HG02973 (cell line): Measurements from ENCODE around the gene RHAG.
"Not testable (repeated sequence)": the region's sequence is repeated elsewhere in the genome, so short reads cannot be mapped to it uniquely, and the experiment has no call there.

Experiments
- ATAC-seq: cut with Tn5 transposase; IDR thresholded peaks from one replicate; pipeline ENCODE4 v1.9.1; 2021; ENCODE audit warnings: moderate library complexity; ENCODE audit not compliant: unreplicated experiment

Gene RHAG

GRCh38 chr6:49636713-49637349, at the start of gene RHAG:
Gene RHAG (minus strand): TSS chr6:49636839. CDS start chr6:49636812, 27 bp downstream.
- ATAC-seq, result no peak

GRCh38 chr6:49676671-49677281, 40.1 kb upstream of the RHAG start:
- no peak for ATAC-seq

- ATAC-seq, result no peak
Observed at GRCh38 chr6:49675816-49676215, 39.2 kb upstream of the RHAG start.

DNA sequence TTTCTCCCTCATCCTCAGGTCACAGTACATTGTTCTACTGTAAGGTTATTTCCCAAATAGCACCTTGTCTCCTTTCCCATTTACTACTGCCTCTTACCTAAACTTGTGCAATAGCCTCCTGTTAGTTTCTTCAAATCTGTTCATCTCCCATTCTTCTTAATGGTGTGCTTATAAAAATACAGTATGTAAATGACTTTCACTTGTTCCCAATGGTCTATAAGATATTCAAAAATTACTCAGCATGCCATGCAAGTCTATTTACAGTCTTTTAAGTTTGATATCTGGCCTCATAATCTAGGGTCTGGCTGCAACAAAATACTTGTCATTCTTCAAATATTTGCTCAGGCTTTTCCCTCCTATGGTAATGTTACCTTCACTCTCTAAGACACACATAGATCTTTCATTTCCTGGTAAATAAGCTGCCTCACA, 31.5 kb upstream of the RHAG start:
- no peak for ATAC-seq

DNA sequence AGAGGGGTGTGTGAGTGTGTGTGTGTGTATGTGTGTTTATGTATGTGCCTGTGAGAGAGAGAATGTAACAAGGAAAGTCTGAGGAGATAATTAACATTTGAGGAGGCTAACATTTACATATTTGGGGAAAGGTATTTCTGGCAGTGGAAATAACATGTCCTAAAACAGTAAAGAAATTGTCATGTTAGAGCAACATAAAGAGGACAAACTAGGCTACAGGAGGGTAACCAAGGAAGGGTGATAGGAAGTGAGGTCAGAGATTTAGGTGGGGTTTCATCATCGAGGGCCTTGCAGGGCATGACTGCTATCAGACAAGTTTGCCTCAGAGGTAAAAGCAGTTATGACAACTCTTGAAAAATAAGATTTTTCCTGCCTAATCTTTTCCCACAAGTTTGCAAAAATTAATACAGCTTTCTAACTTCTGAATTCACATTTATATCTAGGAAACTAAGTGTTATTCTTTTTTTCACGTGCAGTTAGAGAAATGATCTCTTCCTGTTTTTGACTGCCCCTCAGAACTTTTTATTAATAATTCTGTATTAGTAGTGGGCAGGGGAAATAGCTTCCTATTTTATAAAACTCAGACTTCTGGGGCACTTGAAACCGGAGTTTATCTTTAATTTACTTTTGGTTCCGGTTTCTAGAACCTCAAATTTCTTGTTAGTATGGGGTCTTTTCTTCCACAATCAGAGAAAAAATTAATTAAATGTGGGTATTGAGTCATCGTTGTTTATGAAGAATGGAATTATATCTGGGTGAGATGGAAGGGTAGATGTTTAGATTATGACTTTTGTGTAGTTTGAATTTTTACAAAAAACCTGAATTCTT, 30.5 kb upstream of the RHAG start:
- no peak for ATAC-seq

DNA sequence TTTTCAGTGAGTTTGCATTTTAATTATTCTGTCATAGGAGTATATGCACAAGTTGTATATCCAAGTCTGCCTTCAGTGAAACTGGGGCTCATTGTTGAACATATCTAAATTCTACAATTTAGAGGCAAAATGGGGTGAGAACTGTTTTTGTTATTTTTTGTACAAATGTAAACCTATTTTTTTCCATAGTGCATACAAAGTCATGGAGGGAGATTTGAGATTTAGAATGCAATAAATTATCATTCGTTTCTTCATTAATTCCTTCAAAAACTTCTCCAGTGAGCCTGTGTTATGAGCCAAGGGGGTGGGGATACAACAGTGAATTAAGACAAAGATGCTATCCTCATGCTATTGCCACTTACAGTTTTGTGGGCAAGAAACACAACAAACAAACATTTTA, 29.8 kb upstream of the RHAG start:
- ATAC-seq, result no peak

DNA sequence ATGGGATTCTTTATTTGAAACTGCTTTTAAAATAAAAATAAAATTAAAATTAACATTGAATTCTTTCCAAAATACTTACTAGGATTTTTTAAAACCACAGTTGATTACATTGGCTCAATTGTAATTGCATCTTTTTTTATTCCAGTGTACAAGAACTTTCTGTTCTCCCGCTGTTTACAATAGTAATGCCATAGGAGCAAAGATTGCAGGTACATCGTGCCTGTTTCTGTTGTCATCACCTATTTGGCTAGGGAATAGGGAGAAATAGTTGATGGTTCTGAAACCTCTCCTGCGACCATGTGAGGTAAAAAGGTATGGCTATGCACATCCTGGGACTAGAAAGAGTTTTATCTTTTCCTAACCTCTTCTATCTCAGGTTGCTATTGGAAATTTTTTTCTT, 28.2 kb upstream of the RHAG start:
- no peak for ATAC-seq

GRCh38 chr6:49664054-49664453, 27.4 kb upstream of the RHAG start:
- ATAC-seq, result not testable (repeated sequence)

DNA sequence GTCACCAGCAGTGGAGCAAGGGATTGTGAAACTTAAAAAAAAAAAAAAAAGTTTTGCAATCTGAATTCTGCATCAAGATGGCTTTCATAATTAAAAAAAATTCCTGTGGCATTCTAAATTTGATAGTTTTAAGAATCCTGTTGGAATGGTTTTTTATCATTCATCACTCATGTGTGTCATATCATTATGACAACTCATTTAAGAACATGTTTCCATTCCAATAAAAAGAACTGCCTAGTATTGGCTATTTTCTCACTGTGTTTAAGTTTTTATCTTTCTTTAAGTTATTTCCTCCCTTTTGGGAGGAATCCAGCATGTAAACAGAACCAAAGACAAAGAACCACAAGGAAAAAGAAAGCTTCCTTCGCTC, 26.2 kb upstream of the RHAG start:
- ATAC-seq, result no peak

DNA sequence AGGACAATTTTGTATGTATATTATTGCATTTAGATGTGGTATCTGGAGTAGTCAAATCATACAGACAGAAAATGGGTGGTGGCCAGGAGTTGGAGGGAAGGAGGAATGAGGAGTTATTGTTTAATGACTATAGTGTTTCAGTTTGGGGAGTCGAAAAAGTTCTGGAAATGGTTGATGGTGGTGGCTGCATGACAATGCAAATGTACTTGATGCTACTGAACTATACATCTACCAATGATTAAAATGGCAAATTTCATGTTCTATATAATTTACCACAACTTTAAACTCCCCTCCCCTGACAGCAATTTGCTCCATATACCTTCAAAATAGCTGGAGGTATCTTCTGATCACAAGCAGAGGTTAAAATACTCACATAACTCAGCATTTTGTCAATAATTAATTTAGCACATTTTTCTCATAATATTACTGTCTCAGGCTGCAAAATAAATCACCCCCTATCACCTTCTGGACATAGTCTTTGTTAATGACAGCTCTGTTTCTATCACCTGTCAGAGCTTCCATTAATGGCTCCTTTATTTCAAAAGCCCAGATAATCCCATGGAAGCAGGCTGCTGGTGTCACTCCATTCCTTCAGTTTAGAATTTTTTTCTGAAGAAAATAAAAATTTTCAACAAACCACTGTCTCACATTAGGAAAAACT, 25.7 kb upstream of the RHAG start:
- ATAC-seq, result no peak

DNA sequence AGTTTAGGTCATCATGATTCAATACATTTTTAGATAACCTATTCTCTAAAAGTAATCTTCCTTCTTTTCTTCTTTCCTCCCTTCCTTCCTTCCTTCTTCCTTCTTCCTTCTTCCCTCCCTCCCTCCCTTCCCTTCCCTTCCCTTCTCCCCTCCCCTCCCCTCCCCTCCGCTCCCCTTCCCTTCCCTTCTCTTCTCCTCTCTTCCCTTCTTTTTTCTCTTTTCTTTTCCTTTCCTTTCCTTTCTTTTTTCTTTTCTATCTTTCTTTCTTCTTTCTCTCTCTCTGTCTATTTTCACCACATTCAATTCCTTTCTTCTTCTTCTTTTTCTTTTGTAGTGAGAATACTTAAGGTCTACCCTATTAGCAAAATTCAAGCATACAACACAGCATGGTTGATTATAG, 17.3 kb upstream of the RHAG start:
- ATAC-seq, result no peak

DNA sequence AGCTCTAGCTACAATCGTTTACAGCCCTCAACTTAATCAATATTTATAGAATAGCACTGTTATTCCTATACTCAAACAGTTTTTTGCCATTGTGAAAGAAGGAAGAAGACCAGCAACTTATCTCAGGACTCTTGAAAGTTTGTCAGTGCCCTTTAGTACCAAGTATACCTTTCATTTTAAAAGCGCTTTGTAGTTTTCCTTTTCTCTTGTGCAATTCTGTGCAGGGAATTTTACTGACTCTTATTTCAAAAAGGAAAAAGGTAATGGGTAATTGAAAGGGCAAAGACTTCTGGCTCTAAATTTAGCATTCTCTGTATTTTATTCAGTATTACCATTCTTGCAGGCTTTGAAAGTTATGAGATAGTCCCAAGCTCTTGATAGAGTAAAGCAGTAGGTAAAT, 16.8 kb upstream of the RHAG start:
- ATAC-seq, result no peak

GRCh38 chr6:49651239-49651638, 14.6 kb upstream of the RHAG start:
- no peak for ATAC-seq

- ATAC-seq, result no peak
Observed at GRCh38 chr6:49649988-49650387, 13.3 kb upstream of the RHAG start.

GRCh38 chr6:49648036-49648435, 11.4 kb upstream of the RHAG start:
- no peak for ATAC-seq

DNA sequence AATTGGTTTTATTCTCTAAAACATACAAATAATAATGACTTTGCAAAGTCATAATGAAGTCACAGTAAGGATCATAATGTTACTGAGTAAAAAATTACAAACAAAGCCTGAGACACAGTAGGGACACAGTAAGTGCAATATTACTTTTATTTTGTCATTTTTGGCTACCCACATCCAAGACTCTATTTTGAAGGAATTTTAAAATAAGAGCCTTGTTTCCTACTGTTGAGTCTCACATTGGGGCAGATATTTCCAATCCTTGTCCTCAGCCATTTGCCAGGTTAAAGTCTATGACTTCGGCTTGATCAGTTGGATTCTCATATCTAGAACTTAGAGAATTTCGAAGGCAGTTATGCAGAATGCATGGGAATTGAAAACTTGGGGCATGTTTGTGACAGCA, 10.8 kb upstream of the RHAG start:
- no peak for ATAC-seq

- ATAC-seq, result no peak
Observed at GRCh38 chr6:49646942-49647341, 10.3 kb upstream of the RHAG start.

DNA sequence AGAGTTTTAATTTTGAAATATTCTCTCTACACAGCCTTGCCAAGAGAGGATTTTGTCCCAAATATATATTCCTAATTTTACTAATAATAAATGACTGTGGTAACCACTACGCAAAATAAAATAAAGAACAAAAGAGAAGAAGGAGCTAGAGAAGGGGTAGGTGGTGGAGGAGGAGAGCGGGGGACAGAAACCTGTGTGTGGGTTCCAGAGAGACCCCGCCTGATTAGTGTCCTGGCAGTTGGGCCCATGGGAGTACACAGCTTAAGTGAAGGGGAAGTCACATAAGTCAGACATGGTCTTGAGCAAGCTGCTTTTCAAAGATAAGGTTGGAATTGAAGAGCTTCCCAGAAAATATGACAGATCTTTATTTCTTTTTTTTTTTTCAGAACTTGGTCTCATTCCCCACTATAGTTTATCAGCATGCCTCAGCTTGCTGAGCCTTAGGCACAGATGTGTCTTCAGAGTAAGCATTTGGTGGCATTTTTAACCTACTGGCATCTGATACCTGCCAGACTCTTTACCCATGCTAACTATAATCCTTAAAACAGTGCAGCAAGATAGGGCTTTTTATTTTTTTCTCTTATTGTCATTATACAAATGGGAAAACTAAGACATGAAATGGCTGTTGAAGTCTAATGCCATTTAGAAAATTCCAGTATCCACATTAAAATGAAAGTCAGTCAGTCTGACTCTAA, 9.6 kb upstream of the RHAG start:
- no peak for ATAC-seq

DNA sequence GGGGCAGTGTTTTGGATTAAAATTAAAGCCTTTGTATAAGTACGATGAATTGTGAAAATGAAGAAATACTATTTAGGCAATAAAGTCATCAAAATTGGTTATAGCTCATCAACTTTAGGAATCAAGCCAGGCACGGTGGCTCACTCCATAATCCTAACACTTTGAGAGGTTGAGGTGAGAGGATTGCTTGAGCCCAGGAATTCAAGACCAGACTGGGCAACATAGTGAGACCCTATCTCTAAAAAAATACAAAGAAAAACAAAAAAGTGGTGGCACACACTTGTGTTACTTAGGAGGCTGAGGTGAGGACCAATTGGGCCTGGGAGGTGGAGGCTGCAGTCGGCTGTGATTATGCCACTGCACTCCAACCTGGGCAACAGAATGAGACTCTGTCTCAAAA, 8.5 kb upstream of the RHAG start:
- no peak for ATAC-seq

GRCh38 chr6:49639177-49639817, 2.7 kb upstream of the RHAG start:
- ATAC-seq, result no peak

DNA sequence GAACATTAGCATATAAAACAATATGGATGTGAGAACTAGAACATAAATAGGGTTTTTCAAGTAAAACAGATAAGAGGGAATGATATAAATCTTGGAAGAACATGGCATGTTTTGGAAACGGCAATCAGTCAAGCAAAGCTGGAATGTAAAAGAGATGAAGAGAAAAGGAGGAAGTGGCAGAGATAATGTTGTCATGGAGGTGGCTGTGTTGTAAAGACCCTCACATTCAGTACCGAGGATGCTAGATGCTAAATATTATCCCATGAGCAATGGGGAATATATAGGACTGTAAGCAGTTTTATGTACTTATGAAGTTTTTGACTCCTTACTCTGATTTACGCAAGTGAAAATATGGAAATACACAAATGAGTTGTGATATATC, 702 bp upstream of the RHAG start:
- no peak for ATAC-seq
